Peyer's patch (tissue), 4 donors: Measurements from ENCODE around the gene ADH7.
"Not testable (repeated sequence)": the region's sequence is repeated elsewhere in the genome, so short reads cannot be mapped to it uniquely, and the experiment has no call there.

Experiments
- CTCF ChIP-seq, 6 experiments: fragments of 450-650 bp in 4 of 6; fragments of 200-600 bp in 2 of 6; sonication (generic) in 1 of 6; IDR thresholded peaks; one replicate each; pipeline ENCODE4 v1.5.1; 2017 to 2019; ENCODE audit warnings: antibody characterized with exemption in 6 of 6, mild to moderate bottlenecking in 3 of 6, moderate library complexity in 1 of 6
- POLR2A ChIP-seq, 2 donors: fragments of 450-650 bp; IDR thresholded peaks; one replicate each; pipeline ENCODE4 v1.5.1; 2017; ENCODE audit warnings: antibody characterized with exemption in 2 of 2, mild to moderate bottlenecking in 2 of 2, moderate library complexity in 2 of 2

GRCh38 chr4:99367817-99368216, 67.3 kb downstream of the ADH7 start:
- not testable (repeated sequence) for TF ChIP-seq CTCF, POLR2A (IDR thresholded peaks at IDR 0.05)
